Measurements from ENCODE around the gene ATG101.

The ATG101 gene

DNA sequence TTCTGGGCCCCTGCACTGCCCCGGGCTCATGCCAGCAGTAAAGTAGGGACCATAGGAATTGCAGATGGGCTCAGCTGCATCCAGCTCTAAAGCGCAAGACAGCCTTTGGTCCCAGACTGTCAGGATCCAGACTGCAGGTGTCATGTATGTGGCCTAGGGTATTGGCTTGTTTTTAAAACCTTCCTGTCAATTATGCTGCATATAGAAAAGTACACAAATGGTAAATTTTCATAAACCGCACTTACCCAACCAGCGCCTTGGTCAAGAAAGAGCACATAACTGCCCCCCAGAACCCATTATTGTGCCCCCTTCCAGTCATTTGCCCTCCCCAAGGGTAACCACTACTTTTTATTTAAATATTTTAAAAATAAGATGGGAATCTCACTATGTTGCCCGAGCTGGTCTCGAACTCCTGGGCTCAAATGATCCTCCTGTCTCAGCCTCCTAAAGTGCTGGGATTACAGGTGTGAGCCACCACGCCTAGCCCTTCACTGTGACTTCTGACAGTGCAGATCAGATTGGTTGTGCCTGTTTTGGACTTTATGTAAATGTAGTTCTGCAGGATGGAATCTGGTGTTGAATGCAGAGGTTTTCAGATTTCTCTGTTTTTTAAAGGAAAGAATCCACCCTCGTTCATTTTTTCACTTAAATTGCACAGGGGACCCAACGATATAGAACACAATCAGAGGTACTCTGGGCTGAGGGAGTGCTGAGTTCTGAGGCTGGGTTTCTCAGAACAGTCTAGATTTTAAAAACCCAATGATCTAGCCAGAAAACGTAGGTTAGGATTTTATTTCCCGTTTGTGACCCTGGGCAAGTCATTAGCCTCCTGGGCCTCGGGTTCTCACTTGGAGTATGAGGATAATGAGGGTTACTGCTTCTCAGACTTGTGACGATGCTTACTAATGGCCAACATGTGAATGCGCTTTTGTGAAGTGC lies 11.9 kb upstream of the ATG101 start:
- DNase-seq (ENCODE audit: low read depth) = no peak

DNA sequence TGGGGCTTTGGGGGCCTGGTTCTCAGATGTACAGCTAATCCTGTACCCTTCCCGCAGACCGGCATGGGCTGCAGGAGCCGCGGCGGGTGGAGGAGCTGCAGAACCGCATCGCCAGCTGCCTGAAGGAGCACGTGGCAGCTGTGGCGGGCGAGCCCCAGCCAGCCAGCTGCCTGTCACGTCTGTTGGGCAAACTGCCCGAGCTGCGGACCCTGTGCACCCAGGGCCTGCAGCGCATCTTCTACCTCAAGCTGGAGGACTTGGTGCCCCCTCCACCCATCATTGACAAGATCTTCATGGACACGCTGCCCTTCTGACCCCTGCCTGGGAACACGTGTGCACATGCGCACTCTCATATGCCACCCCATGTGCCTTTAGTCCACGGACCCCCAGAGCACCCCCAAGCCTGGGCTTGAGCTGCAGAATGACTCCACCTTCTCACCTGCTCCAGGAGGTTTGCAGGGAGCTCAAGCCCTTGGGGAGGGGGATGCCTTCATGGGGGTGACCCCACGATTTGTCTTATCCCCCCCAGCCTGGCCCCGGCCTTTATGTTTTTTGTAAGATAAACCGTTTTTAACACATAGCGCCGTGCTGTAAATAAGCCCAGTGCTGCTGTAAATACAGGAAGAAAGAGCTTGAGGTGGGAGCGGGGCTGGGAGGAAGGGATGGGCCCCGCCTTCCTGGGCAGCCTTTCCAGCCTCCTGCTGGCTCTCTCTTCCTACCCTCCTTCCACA lies 11.0 kb upstream of the ATG101 start:
- DNase-seq (ENCODE audit: low read depth) = peak; percentile 27

DNA sequence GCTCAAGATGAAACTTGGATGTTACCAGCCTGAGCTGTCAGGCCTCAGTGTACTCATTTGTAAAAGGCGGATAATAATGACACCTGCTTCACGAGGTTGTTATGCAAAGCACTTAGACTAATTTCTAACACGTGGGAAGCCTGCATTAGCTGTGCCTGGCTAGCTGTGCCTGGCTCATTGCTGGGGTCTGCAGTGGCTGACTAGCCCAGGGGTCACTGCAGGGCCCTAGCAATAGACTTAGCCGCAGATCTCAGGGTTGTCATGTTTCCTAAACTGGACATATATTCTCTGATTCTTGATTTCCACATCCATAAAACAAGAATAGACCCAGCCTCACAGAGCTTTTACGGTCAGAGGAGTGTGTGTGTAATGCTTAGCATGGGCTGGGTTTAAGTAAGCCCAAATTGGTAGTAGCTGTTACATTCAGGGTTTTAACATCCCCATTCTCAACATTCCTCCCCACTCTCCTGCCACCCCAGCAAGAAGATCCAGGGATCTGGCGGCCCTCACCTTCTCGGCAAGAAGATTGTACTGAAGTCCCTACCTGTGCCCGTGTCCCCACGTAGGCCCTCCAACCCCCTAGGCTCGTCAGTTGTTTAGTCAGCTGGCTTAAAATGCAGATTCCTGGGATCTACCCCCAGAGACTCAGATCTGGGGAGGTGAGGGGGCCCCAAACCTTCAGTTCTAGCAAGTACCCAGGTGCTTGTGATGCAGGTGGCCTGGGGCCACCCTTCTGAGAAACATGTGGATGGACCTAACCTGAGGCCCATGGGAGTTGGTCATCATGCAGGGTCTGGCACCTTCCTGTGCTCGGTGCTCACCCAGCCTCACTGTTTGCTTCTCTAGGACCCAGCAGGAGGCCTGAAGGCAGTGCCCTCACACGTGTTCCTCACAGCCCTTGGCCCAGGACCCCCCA lies 9.9 kb upstream of the ATG101 start:
- DNase-seq (ENCODE audit: low read depth) = peak; percentile 69

GRCh38 chr12:52060498-52061177 lies 9.1 kb upstream of the ATG101 start:
- DNase-seq (ENCODE audit: low read depth) = peak; percentile 50

GRCh38 chr12:52061470-52062166 lies 8.2 kb upstream of the ATG101 start:
- no peak for DNase-seq (ENCODE audit: low read depth)

DNA sequence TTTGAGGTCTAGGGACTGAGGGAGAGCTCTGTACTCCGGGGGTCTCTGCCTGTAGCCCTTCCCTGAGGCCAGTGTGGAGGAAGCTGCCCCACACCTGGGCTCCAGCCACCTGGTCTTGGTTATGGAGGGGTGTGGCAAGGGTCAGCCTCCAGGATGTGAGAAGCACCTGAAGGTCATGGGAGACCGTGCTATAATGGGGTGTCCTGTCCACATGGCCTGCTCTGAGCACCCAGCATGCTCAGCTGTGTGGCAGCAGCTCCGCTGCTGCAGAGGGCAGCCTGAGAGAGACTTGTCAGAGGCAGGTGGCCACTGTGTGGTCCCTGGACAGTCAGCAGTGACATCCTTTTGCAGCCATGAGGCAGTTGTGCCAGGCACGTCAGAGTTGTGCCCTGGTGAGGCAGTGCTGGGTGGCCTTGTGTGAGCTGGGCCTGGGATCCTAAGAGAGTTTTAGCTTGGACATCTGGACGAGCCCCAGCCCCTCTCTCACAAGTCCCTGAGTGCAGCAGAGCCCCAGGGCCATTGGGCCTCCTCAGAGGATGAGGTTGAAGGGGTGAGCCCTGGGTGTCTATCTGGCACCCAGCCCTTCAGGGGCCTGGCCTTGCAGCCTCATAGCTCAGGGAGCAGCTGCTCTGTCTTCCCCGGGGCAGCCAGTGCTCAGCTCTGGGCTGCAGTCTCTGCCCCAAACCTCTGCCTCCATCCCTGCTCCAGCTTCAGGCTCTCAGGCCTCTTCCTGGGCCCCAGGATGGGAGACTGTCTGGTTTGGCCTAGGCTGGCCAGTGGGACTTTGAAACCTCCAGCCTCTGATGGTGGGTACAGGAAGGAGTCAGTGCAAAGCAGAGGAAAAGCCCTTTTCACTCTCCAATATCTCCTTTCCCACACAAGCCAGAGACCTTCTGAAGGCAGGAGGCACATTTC lies 7.4 kb upstream of the ATG101 start:
- DNase-seq (ENCODE audit: low read depth) = no peak

DNA sequence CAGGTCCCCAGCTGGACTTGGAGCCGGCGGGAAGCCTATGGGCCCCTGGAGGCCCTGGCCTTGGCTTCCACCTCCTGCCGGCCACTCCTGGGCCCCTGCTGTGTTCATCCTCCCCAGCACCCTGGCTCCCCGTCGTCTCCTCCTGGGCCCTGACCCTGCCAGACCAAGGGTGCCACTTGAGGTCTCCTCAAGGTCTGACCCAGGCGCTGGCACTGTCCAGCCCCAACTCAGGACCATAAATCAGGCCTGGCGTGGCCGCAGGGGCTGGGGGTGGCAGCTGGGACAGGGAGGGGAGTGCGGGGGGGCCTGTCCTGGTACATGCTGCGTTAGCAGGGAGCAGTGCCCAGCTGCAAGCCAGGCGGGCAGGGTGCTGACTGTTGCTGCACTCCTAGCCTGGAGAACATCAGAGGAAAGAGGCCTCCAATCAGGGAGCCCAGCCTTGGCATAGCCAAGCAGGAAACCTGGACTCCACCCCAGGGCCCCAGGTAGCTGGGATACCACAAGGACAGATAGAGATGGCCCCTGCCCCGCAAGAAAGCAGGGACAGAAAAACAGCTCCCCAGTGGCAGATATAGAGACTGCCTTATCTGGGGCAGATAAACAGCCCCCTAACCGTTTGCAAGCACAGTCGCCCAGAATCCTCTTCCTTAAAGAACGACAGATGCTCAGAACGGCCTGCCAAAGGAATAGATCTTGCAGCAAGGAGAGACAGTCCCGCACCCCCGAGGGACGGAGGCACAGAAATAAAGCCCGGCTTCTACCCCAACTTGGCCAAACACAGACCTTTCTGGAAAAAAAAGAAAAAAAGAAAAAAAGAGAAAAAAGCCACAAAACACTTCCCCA lies 6.5 kb upstream of the ATG101 start:
- DNase-seq (ENCODE audit: low read depth) = no peak

- no peak for DNase-seq (ENCODE audit: low read depth)
Observed at GRCh38 chr12:52063981-52064649, 5.7 kb upstream of the ATG101 start.

DNA sequence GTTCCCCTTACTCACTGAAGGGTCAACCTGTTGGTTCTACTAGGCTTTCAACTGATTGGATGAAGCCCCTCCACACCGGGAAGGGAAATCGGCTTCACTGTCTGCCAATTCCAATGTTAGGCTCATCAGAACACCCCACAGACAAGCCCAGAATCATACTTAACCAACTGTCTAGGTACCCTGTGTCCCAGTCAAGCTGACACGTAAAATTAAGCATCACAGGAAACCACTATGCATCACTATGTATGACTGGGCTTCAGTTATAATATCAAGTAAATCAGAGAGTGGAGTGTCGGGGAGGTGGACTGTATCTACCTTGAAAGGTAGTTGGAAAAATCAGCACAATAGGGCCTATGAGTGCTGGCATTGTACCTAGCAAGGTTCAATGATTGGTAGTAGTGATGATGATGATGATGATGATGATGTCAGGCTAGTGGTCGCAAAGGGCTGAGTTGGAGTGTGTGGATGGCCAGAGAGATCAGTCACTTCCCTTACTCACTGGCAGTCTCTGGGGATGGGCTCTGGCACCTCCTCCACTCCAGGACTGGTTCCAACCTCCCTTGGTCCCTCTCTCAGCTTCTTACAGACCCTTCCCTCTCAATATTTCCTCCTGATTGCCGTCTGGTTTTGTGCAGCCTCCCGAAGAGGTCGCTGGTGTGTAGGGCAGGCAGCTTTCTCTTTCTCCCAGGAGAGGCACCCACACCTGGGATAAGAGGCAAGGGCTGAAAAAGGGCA lies 3.3 kb upstream of the ATG101 start:
- DNase-seq (ENCODE audit: low read depth) = no peak

GRCh38 chr12:52067081-52067374 lies 2.8 kb upstream of the ATG101 start:
- no peak for DNase-seq (ENCODE audit: low read depth)

- no peak for DNase-seq (ENCODE audit: low read depth)
Observed at GRCh38 chr12:52070185-52070925, 577 bp downstream of the ATG101 start.

DNA sequence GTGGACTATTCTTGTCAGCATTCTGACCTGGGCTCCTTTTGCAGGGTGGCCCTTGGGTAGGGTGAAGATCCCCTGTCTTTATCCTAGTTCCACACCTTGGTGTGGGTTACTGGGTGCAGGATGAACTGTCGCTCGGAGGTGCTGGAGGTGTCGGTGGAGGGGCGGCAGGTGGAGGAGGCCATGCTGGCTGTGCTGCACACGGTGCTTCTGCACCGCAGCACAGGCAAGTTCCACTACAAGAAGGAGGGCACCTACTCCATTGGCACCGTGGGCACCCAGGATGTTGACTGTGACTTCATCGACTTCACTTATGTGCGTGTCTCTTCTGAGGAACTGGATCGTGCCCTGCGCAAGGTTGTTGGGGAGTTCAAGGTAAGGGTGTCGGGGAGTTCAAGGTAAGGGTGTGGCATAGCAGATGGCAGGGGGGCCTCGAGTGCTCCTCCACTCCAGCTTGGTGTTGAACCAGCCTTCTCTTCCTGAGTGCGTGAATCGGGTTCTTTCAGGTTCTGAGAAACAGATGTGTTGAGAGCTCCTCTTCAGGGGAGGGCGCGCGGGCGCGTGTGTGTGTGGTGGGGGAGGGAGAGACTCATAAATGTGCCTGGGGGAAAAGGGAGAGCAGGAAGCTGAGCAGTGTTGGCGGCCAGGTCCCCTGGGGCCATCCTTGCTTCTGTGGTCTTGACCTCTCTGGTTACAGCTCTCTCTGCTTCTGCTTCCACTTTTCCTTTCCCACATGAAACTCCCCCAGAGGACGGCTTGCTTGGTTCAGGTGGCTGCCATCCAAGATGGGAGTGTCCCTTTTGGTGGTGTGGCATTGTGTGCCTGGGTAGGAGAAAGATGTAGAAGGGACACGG lies 4.0 kb downstream of the ATG101 start:
- DNase-seq (ENCODE audit: low read depth) = no peak

GRCh38 chr12:52074971-52075724 lies 5.4 kb downstream of the ATG101 start:
- DNase-seq (ENCODE audit: low read depth) = no peak

DNA sequence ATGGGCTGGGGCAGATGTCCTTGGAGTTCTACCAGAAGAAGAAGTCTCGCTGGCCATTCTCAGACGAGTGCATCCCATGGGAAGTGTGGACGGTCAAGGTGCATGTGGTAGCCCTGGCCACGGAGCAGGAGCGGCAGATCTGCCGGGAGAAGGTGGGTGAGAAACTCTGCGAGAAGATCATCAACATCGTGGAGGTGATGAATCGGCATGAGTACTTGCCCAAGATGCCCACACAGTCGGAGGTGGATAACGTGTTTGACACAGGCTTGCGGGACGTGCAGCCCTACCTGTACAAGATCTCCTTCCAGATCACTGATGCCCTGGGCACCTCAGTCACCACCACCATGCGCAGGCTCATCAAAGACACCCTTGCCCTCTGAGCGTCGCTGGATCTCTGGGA lies 7.0 kb downstream of the ATG101 start:
- DNase-seq (ENCODE audit: low read depth) = no peak

DNA sequence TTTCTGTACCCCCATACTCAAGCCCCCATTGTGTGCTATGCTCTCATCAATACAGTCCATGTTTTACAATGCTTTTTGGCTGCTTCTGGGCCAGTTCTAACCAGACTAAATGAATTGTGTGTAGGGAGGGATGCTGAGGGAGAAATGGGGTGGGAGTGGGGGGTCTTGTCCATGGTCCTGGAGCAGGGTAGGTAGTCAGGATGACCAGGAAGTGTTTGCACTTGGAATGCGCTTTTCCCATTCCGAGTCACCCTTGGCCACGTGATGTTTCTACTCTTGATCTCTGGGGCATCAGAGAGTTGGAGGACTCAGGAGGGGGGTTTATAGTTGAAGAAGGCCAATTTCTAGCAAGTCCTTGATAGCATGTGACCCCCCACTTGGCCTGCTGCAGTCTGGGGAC lies 8.5 kb downstream of the ATG101 start:
- no peak for DNase-seq (ENCODE audit: low read depth)

All from stimulated activated CD8-positive, alpha-beta memory T cell treated with anti-CD3 and anti-CD28 coated beads, Interleukin-12 subunit alpha, Interleukin-12 subunit beta, amount 100 ng/mL, for 1 hour (primary cell).